CD4-positive, alpha-beta T cell (primary cell): Measurements from ENCODE around the gene KIF11. TPM values are rescaled to one million over a fixed set of nuclear protein-coding genes. Genes with fewer than 3 reads are reported as not detected.

Experiments used
- ATAC-seq: fragments of 200-7000 bp; cut with Tn5 transposase; one replicate; pipeline ENCODE4 v1.10.0; 2022; ENCODE audit warnings: mild to moderate bottlenecking; ENCODE audit not compliant: poor library complexity
- CTCF ChIA-PET: fragments of 350-600 bp; sonication (Branson Sonifier 250); formaldehyde crosslinking; loops from one replicate; lab custom pipeline; 2021; ENCODE audit warnings: antibody characterized with exemption, inconsistent platforms; lab: Charles Lee
- POLR2A ChIA-PET: fragments of 350-600 bp; sonication (Branson Sonifier 250); formaldehyde crosslinking; loops from one replicate; lab custom pipeline; 2021; ENCODE audit warnings: antibody characterized with exemption, inconsistent platforms; lab: Charles Lee
- DNase-seq, 14 experiments: peaks; one replicate each; pipeline ENCODE4 v3.0.0-alpha.2; 2013 to 2020; ENCODE audit warnings: mixed read lengths in 2 of 14
- H3K27ac ChIP-seq, 2 donors: one replicate each; pipeline versions ENCODE4 v1.5.1 to v1.7.0; 2013; ENCODE audit warnings: low read length in 2 of 2, low read depth in 1 of 2, mild to moderate bottlenecking in 1 of 2
- H3K27me3 ChIP-seq, 2 experiments: 1 replicate in 1 of 2; 2 replicates in 1 of 2; pipeline versions ENCODE4 v1.6.1 to v1.7.0; 2013; ENCODE audit warnings: low read length in 2 of 2, control low read depth in 1 of 2, mild to moderate bottlenecking in 1 of 2, moderate library complexity in 1 of 2; ENCODE audit not compliant: insufficient read depth in 2 of 2, control insufficient read depth in 1 of 2
- H3K36me3 ChIP-seq: one replicate; pipeline ENCODE4 v1.6.1; 2013; ENCODE audit warnings: low read length, control low read depth; ENCODE audit not compliant: insufficient read depth
- H3K4me1 ChIP-seq: one replicate; pipeline ENCODE4 v1.6.1; 2013; ENCODE audit warnings: low read length, control low read depth; ENCODE audit not compliant: insufficient read depth
- H3K4me3 ChIP-seq: one replicate; pipeline ENCODE4 v1.5.1; 2013; ENCODE audit warnings: mild to moderate bottlenecking, low read length, moderate library complexity
- H3K9me3 ChIP-seq, 2 experiments: 1 replicate in 1 of 2; 2 replicates in 1 of 2; pipeline versions ENCODE4 v1.6.1 to v1.7.0; 2013; ENCODE audit warnings: low read length in 2 of 2, mild to moderate bottlenecking in 2 of 2, control low read depth in 1 of 2, moderate library complexity in 1 of 2; ENCODE audit not compliant: control insufficient read depth in 1 of 2, insufficient read depth in 1 of 2
- H3K27ac Mint-ChIP-seq: one replicate; pipeline ENCODE4 v1.8.0; 2020; ENCODE audit warnings: mixed read lengths
- H3K27me3 Mint-ChIP-seq: one replicate; pipeline ENCODE4 v1.8.0; 2021; ENCODE audit warnings: mixed read lengths
- H3K36me3 Mint-ChIP-seq: one replicate; pipeline ENCODE4 v1.8.0; 2021; ENCODE audit warnings: low read depth, mixed read lengths
- H3K4me1 Mint-ChIP-seq: one replicate; pipeline ENCODE4 v1.8.0; 2021; ENCODE audit warnings: low read depth, mixed read lengths
- H3K4me3 Mint-ChIP-seq: one replicate; pipeline ENCODE4 v1.8.0; 2020; ENCODE audit warnings: mild to moderate bottlenecking, mixed read lengths
- H3K9me3 Mint-ChIP-seq: one replicate; pipeline ENCODE4 v1.8.0; 2020; ENCODE audit warnings: mixed read lengths
- intact Hi-C, 2 experiments: fragments of 100-400 bp; cut with DNase I in 1 of 2; cut with micrococcal nuclease in 1 of 2; formaldehyde crosslinking; loops; one replicate each; pipeline versions ENCODE4 v1.15.1 to v1.9.0; 2023 to 2025; cut with DNase I, micrococcal nuclease
- total RNA-seq, 174 experiments: library from RNA in 2 of 174; stranded (reverse) in 2 of 174; gene quantifications; one replicate each; pipeline ENCODE4 v1.2.3 and lab custom pipeline; 2021 to 2026
- TF ChIP-seq, protein P1 (sequence below): fragments of 200-600 bp; IDR thresholded peaks from one replicate; pipeline ENCODE4 v1.8.0; 2022; ENCODE audit warnings: antibody characterized with exemption, mild to moderate bottlenecking

KIF11 gene
- total RNA-seq, 2 experiments from 2014 or later, result 0.38 to 0.47 TPM

DNA sequence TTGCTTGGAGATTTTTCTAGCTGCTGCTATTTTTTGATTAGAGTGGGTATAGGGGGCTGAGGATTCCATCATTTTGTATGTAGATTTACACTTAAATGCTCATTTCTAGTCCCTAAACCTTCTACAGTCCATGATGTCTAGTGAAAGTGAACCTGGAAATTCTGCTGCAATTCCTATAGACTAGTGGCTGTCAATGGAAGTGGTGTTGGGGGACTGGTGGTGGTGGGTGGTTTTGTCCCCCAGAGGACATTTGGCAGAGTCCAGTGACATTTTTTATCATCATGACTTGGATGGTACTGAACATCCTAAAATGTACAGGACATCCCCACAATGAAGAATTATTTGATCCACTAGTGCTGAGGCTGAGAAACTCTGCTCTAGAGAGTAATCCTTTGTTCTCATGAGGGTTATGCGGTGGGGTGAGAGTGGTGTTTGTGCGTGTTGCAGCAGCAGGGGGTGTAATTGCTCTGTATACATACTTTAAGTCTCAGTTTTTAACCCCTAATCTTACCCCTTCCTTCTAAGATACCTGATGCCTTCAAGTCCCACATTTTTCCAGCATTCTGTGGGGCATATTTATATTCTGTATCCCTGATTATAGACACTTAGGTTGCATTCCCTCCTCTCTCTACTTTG lies 35.0 kb downstream of the KIF11 start:
- H3K27me3 ChIP-seq, result no peaks in the 10 kb centered on the region
- Mint-ChIP-seq H3K9me3 (no peaks in the 10 kb centered on the region), H3K27me3 (no peaks in the 10 kb centered on the region), H3K4me1 (no peaks in the 10 kb centered on the region), H3K36me3 (no peaks in the 10 kb centered on the region), H3K27ac (no peak overlapping the region), H3K4me3 (no peak overlapping the region)
- CTCF ChIA-PET, result no interaction called here
- peaks cover 0 to 5% of the 10 kb centered on the region in 2 experiments for H3K9me3 ChIP-seq
- no peaks in the 10 kb centered on the region for H3K36me3 ChIP-seq
- ATAC-seq, result no peak
- no peak overlapping the region for H3K4me3 ChIP-seq
- TF ChIP-seq, protein P1, sequence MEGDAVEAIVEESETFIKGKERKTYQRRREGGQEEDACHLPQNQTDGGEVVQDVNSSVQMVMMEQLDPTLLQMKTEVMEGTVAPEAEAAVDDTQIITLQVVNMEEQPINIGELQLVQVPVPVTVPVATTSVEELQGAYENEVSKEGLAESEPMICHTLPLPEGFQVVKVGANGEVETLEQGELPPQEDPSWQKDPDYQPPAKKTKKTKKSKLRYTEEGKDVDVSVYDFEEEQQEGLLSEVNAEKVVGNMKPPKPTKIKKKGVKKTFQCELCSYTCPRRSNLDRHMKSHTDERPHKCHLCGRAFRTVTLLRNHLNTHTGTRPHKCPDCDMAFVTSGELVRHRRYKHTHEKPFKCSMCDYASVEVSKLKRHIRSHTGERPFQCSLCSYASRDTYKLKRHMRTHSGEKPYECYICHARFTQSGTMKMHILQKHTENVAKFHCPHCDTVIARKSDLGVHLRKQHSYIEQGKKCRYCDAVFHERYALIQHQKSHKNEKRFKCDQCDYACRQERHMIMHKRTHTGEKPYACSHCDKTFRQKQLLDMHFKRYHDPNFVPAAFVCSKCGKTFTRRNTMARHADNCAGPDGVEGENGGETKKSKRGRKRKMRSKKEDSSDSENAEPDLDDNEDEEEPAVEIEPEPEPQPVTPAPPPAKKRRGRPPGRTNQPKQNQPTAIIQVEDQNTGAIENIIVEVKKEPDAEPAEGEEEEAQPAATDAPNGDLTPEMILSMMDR, result no peak
- DNase-seq, result no peak
- H3K4me1 ChIP-seq, result no peaks in the 10 kb centered on the region
- intact Hi-C loops, result no loop called here
- POLR2A ChIA-PET, result no interaction called here
- H3K27ac ChIP-seq, result no peak overlapping the region

DNA sequence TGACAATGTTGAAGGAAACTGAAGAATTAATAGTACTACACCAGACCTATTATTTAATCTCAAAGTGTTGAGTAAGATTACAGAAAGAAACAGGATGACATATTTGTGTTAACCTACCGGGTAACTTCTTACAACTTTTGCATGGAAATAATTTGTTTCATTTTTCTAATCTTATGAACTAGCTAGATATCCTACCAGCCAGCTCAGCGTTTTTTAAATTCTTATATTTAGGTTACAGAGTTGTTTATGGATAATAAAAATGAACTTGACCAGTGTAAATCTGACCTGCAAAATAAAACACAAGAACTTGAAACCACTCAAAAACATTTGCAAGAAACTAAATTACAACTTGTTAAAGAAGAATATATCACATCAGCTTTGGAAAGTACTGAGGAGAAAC lies 37.0 kb downstream of the KIF11 start:
- intact Hi-C loops, result no loop called here
- POLR2A ChIA-PET, result no interaction called here

DNA sequence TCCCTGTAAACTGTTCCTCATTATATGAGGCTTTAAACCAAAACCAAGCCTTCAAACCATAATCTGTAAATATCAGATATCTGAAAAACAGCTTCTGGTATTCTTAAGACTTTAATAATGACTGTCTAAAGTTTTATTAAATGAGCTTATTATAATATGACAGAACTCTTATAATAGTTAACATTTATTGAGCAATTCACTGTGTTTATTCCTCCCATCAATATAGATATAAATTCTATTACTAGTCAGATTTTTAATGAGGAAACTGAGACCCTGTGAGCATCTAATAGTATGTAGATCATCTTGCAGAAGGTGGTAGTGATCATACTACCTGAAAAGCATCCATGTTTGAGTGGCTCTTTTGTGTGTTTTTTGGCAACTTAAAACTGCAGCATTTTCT lies 45.1 kb downstream of the KIF11 start:
- Histone ChIP-seq H3K4me3 (no peak overlapping the region), H3K9me3 (no peaks in the 10 kb centered on the region), H3K27ac (no peak overlapping the region), H3K4me1 (no peaks in the 10 kb centered on the region), H3K27me3 (no peaks in the 10 kb centered on the region), H3K36me3 (no peaks in the 10 kb centered on the region)
- TF ChIP-seq, protein P1, result no peak
- no peaks in the 10 kb centered on the region for H3K4me1 Mint-ChIP-seq
- no peaks in the 10 kb centered on the region for H3K9me3 Mint-ChIP-seq
- H3K4me3 Mint-ChIP-seq, result no peak overlapping the region
- ChIA-PET POLR2A (no interaction called here), CTCF (no interaction called here)
- H3K27ac Mint-ChIP-seq, result no peak overlapping the region
- H3K36me3 Mint-ChIP-seq, result no peaks in the 10 kb centered on the region
- H3K27me3 Mint-ChIP-seq, result no peaks in the 10 kb centered on the region
- ATAC-seq (no peak), DNase-seq (no peak)
- intact Hi-C loops, result no loop called here

More for the DNA sequence above, 37.0 kb downstream of the KIF11 start:
- Mint-ChIP-seq H3K9me3 (no peaks in the 10 kb centered on the region), H3K36me3 (no peaks in the 10 kb centered on the region), H3K27ac (no peak overlapping the region), H3K4me1 (no peaks in the 10 kb centered on the region), H3K27me3 (no peaks in the 10 kb centered on the region), H3K4me3 (no peak overlapping the region)
- no peaks in the 10 kb centered on the region for H3K4me1 ChIP-seq
- no peak for ATAC-seq
- no peaks in the 10 kb centered on the region for H3K27me3 ChIP-seq
- CTCF ChIA-PET, result interaction anchor here (0.7 kb wide), 1 partner anchor 796 kb away, joined by 3 read pairs; no protein-coding TSS in a partner anchor
- H3K4me3 ChIP-seq, result no peak overlapping the region
- peaks cover 0 to 5% of the 10 kb centered on the region in 2 experiments for H3K9me3 ChIP-seq
- DNase-seq, result no peak
- H3K27ac ChIP-seq, result no peak overlapping the region
- TF ChIP-seq, protein P1, result no peak
- H3K36me3 ChIP-seq, result no peaks in the 10 kb centered on the region
